HepG2 (cell line): ENCODE data around the gene PTPRD.

ENCODE experiments used
- CTCF ChIP-seq: sonication (generic); formaldehyde crosslinking; IDR thresholded peaks from 2 replicates; pipeline ENCODE4 v1.5.0; 2020; ENCODE audit warnings: mild to moderate bottlenecking, missing genetic modification reagents, moderate library complexity
- JUN ChIP-seq: sonication (generic); formaldehyde crosslinking; IDR thresholded peaks from 2 replicates; pipeline ENCODE4 v1.4.0; 2020; ENCODE audit warnings: mild to moderate bottlenecking, missing genetic modification reagents
- POLR2A ChIP-seq, 2 experiments: IDR thresholded peaks; 2 replicates each; pipeline ENCODE4 v1.6.1; 2011; ENCODE audit warnings: low read depth in 2 of 2, low read length in 2 of 2, mild to moderate bottlenecking in 1 of 2, moderate library complexity in 1 of 2; ENCODE audit not compliant: insufficient read depth in 1 of 2
- PRMT3 ChIP-seq: sonication (generic); formaldehyde crosslinking; IDR thresholded peaks from 2 replicates; pipeline ENCODE4 v1.8.1; 2022; ENCODE audit warnings: low read depth, mild to moderate bottlenecking, moderate library complexity, missing genetic modification reagents, borderline replicate concordance
- TMF1 ChIP-seq: sonication (generic); formaldehyde crosslinking; IDR thresholded peaks from 2 replicates; pipeline ENCODE4 v1.8.1; 2022; ENCODE audit warnings: low read depth, missing genetic modification reagents
- ZMYM4 ChIP-seq: sonication (generic); formaldehyde crosslinking; IDR thresholded peaks from 2 replicates; pipeline ENCODE4 v1.8.1; 2023; ENCODE audit warnings: mild to moderate bottlenecking, missing genetic modification reagents
- TF ChIP-seq, protein P1 (sequence below): sonication (generic); formaldehyde crosslinking; conservative IDR thresholded peaks from 2 replicates; pipeline ENCODE4 v1.4.0; 2020; ENCODE audit warnings: missing genetic modification reagents

GRCh38 chr9:9492506-9492905 lies 1120.3 kb downstream of the PTPRD start:
- TF ChIP-seq JUN: no peak
- TF ChIP-seq, protein P1, sequence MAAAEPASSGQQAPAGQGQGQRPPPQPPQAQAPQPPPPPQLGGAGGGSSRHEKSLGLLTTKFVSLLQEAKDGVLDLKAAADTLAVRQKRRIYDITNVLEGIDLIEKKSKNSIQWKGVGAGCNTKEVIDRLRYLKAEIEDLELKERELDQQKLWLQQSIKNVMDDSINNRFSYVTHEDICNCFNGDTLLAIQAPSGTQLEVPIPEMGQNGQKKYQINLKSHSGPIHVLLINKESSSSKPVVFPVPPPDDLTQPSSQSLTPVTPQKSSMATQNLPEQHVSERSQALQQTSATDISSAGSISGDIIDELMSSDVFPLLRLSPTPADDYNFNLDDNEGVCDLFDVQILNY (CRISPR knock-in tag): no peak
- no peak for TF ChIP-seq TMF1 (CRISPR knock-in tag)
- TF ChIP-seq ZMYM4 (CRISPR knock-in tag): no peak
- TF ChIP-seq POLR2A (IDR thresholded peaks at IDR 0.05; ENCODE audit: insufficient read depth in 1 of 2, low read depth in 2 of 2, low read length in 2 of 2): no peak
- no peak for TF ChIP-seq CTCF (CRISPR knock-in tag)
- TF ChIP-seq PRMT3 (CRISPR knock-in tag): no peak
